CD4-positive, alpha-beta T cell (primary cell): ENCODE data around the gene ADGRV1. TPM values are rescaled to one million over a fixed set of nuclear protein-coding genes. Genes with fewer than 3 reads are reported as not detected.

ENCODE experiments used
- ATAC-seq: fragments of 200-7000 bp; cut with Tn5 transposase; one replicate; pipeline ENCODE4 v1.10.0; 2022; ENCODE audit warnings: mild to moderate bottlenecking; ENCODE audit not compliant: poor library complexity
- CTCF ChIA-PET: fragments of 350-600 bp; sonication (Branson Sonifier 250); formaldehyde crosslinking; loops from one replicate; lab custom pipeline; 2021; ENCODE audit warnings: antibody characterized with exemption, inconsistent platforms; lab: Charles Lee
- POLR2A ChIA-PET: fragments of 350-600 bp; sonication (Branson Sonifier 250); formaldehyde crosslinking; loops from one replicate; lab custom pipeline; 2021; ENCODE audit warnings: antibody characterized with exemption, inconsistent platforms; lab: Charles Lee
- DNase-seq, 14 experiments: peaks; one replicate each; pipeline ENCODE4 v3.0.0-alpha.2; 2013 to 2020; ENCODE audit warnings: mixed read lengths in 2 of 14
- H3K27ac ChIP-seq, 2 donors: one replicate each; pipeline versions ENCODE4 v1.5.1 to v1.7.0; 2013; ENCODE audit warnings: low read length in 2 of 2, low read depth in 1 of 2, mild to moderate bottlenecking in 1 of 2
- H3K27me3 ChIP-seq, 2 experiments: 1 replicate in 1 of 2; 2 replicates in 1 of 2; pipeline versions ENCODE4 v1.6.1 to v1.7.0; 2013; ENCODE audit warnings: low read length in 2 of 2, control low read depth in 1 of 2, mild to moderate bottlenecking in 1 of 2, moderate library complexity in 1 of 2; ENCODE audit not compliant: insufficient read depth in 2 of 2, control insufficient read depth in 1 of 2
- H3K36me3 ChIP-seq: one replicate; pipeline ENCODE4 v1.6.1; 2013; ENCODE audit warnings: low read length, control low read depth; ENCODE audit not compliant: insufficient read depth
- H3K4me1 ChIP-seq: one replicate; pipeline ENCODE4 v1.6.1; 2013; ENCODE audit warnings: low read length, control low read depth; ENCODE audit not compliant: insufficient read depth
- H3K4me3 ChIP-seq: one replicate; pipeline ENCODE4 v1.5.1; 2013; ENCODE audit warnings: mild to moderate bottlenecking, low read length, moderate library complexity
- H3K9me3 ChIP-seq, 2 experiments: 1 replicate in 1 of 2; 2 replicates in 1 of 2; pipeline versions ENCODE4 v1.6.1 to v1.7.0; 2013; ENCODE audit warnings: low read length in 2 of 2, mild to moderate bottlenecking in 2 of 2, control low read depth in 1 of 2, moderate library complexity in 1 of 2; ENCODE audit not compliant: control insufficient read depth in 1 of 2, insufficient read depth in 1 of 2
- H3K27ac Mint-ChIP-seq: one replicate; pipeline ENCODE4 v1.8.0; 2020; ENCODE audit warnings: mixed read lengths
- H3K27me3 Mint-ChIP-seq: one replicate; pipeline ENCODE4 v1.8.0; 2021; ENCODE audit warnings: mixed read lengths
- H3K36me3 Mint-ChIP-seq: one replicate; pipeline ENCODE4 v1.8.0; 2021; ENCODE audit warnings: low read depth, mixed read lengths
- H3K4me1 Mint-ChIP-seq: one replicate; pipeline ENCODE4 v1.8.0; 2021; ENCODE audit warnings: low read depth, mixed read lengths
- H3K4me3 Mint-ChIP-seq: one replicate; pipeline ENCODE4 v1.8.0; 2020; ENCODE audit warnings: mild to moderate bottlenecking, mixed read lengths
- H3K9me3 Mint-ChIP-seq: one replicate; pipeline ENCODE4 v1.8.0; 2020; ENCODE audit warnings: mixed read lengths
- intact Hi-C, 2 experiments: fragments of 100-400 bp; cut with DNase I in 1 of 2; cut with micrococcal nuclease in 1 of 2; formaldehyde crosslinking; loops; one replicate each; pipeline versions ENCODE4 v1.15.1 to v1.9.0; 2023 to 2025; cut with DNase I, micrococcal nuclease
- polyA plus RNA-seq, 2 donors: library from polyadenylated mRNA; unstranded; fragments of 120-200 nt; gene quantifications; one replicate each; pipeline ENCODE4 v1.2.1, GENCODE V29; 2013
- total RNA-seq, 174 experiments: library from RNA in 2 of 174; stranded (reverse) in 2 of 174; gene quantifications; one replicate each; pipeline ENCODE4 v1.2.3 and lab custom pipeline; 2021 to 2026
- TF ChIP-seq, protein P1 (sequence below): fragments of 200-600 bp; IDR thresholded peaks from one replicate; pipeline ENCODE4 v1.8.0; 2022; ENCODE audit warnings: antibody characterized with exemption, mild to moderate bottlenecking

ADGRV1 gene, protein sequence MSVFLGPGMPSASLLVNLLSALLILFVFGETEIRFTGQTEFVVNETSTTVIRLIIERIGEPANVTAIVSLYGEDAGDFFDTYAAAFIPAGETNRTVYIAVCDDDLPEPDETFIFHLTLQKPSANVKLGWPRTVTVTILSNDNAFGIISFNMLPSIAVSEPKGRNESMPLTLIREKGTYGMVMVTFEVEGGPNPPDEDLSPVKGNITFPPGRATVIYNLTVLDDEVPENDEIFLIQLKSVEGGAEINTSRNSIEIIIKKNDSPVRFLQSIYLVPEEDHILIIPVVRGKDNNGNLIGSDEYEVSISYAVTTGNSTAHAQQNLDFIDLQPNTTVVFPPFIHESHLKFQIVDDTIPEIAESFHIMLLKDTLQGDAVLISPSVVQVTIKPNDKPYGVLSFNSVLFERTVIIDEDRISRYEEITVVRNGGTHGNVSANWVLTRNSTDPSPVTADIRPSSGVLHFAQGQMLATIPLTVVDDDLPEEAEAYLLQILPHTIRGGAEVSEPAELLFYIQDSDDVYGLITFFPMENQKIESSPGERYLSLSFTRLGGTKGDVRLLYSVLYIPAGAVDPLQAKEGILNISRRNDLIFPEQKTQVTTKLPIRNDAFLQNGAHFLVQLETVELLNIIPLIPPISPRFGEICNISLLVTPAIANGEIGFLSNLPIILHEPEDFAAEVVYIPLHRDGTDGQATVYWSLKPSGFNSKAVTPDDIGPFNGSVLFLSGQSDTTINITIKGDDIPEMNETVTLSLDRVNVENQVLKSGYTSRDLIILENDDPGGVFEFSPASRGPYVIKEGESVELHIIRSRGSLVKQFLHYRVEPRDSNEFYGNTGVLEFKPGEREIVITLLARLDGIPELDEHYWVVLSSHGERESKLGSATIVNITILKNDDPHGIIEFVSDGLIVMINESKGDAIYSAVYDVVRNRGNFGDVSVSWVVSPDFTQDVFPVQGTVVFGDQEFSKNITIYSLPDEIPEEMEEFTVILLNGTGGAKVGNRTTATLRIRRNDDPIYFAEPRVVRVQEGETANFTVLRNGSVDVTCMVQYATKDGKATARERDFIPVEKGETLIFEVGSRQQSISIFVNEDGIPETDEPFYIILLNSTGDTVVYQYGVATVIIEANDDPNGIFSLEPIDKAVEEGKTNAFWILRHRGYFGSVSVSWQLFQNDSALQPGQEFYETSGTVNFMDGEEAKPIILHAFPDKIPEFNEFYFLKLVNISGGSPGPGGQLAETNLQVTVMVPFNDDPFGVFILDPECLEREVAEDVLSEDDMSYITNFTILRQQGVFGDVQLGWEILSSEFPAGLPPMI (N-terminal part only)
- total RNA-seq (1 to 10 TPM in 1 of 2 experiments, under 1 TPM in 1; 0.81 to 1.2 TPM), total RNA-seq (lab: John Stamatoyannopoulos, UW) (0 to 2.1 (median 0.18) reads per million in 172 experiments)
- polyA plus RNA-seq (2013, experiment 1 of 2) = 0.25 TPM
- polyA plus RNA-seq (2013, experiment 2 of 2) = 0.33 TPM

DNA sequence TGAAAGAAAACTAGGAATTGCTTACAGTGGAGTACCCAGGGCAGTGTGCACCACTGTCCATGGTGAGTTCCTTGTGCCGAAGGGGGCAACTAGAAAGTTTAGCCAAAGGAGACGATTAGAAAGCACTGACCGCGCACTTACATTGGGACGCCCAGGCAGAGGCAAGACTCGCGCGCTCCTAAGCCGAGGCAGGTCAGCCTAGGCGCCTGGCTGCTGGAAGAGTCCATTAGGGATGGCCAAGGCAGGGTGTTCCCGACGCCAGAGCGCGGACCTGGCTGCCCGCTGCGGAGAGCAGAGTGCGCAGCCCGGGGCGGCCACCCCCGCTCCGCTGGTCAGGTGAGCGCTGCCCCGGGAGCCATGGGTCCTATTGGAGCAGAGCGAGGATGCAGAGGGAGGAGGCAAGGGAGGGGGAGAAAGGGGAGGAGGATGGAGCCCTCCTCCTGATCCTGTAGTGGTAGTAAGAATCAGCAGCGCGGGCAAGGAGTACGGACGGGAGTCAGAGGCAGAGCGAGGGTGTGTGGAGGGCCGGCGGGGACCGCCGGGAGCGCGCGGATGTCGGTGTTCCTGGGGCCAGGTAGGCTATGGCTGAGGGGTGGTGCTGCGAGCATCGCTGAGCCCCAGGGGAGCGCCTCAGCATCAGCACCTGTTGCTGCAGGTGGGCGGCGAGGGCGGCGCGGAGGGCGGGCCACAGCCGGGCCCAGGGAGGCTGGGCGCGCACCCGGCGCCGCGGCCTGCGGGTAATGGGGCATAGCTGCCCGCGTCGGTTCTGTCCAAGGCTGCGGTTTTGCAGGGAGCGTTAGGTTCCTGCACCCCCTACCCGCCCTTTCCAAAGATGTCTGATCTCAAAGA, at the start of gene ADGRV1:
Gene ADGRV1 (plus strand): TSS at position 454 of the 849 bp plus-strand sequence. CDS start 99 bp downstream, at position 553.
- Histone ChIP-seq H3K4me3 (no peak within 1 kb of the TSS), H3K27me3 (peaks cover 20 to 63% of the 10 kb centered on the region in 2 experiments), H3K9me3 (peaks cover 0 to 5% of the 10 kb centered on the region in 2 experiments), H3K27ac (no peak within 1 kb of the TSS), H3K4me1 (peaks cover 10% of the 10 kb centered on the region), H3K36me3 (no peaks in the 10 kb centered on the region)
- no peaks in the 10 kb centered on the region for H3K9me3 Mint-ChIP-seq
- intact Hi-C loops = no loop called here
- H3K4me3 Mint-ChIP-seq = peak within 1 kb of the TSS; percentile 30
- TF ChIP-seq, protein P1, sequence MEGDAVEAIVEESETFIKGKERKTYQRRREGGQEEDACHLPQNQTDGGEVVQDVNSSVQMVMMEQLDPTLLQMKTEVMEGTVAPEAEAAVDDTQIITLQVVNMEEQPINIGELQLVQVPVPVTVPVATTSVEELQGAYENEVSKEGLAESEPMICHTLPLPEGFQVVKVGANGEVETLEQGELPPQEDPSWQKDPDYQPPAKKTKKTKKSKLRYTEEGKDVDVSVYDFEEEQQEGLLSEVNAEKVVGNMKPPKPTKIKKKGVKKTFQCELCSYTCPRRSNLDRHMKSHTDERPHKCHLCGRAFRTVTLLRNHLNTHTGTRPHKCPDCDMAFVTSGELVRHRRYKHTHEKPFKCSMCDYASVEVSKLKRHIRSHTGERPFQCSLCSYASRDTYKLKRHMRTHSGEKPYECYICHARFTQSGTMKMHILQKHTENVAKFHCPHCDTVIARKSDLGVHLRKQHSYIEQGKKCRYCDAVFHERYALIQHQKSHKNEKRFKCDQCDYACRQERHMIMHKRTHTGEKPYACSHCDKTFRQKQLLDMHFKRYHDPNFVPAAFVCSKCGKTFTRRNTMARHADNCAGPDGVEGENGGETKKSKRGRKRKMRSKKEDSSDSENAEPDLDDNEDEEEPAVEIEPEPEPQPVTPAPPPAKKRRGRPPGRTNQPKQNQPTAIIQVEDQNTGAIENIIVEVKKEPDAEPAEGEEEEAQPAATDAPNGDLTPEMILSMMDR = no peak
- ChIA-PET CTCF (interaction anchor here (0.9 kb wide), 1 partner anchor 1831 kb away, joined by 3 read pairs; no protein-coding TSS in a partner anchor), POLR2A (interaction anchor here (0.6 kb wide), 1 partner anchor 84 kb away, joined by 3 read pairs; the partner anchor contains the start of genes MBLAC2 and POLR3G)
- no peak for ATAC-seq
- peak in 2 of 14 experiments; percentile 7 to 13 for DNase-seq
- no peaks in the 10 kb centered on the region for H3K36me3 Mint-ChIP-seq
- peaks cover 11% of the 10 kb centered on the region for H3K4me1 Mint-ChIP-seq
- no peak within 1 kb of the TSS for H3K27ac Mint-ChIP-seq
- H3K27me3 Mint-ChIP-seq = peaks cover 90% of the 10 kb centered on the region

DNA sequence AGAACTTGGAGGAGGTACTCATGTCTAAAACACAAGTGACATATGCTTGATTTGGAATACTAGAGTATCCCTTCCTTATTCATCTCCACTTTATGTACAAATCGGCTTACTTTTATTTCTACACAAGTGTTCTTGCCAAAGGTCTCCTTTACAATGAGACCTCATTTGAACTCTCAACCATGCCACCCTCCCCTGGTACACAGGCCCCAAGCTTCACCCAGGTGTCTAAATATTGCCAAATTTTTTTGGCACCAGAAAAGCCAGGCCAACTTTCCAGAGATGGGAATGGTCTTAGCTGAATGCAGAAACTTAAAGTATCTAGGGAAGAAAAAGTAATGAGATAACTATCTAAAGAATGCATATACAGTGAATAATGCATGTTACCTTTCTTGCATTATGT, 48.2 kb upstream of the ADGRV1 start:
- Histone ChIP-seq H3K9me3 (no peaks in the 10 kb centered on the region), H3K4me3 (no peak overlapping the region), H3K4me1 (no peaks in the 10 kb centered on the region), H3K27me3 (no peaks in the 10 kb centered on the region), H3K36me3 (no peaks in the 10 kb centered on the region), H3K27ac (no peak overlapping the region)
- H3K27me3 Mint-ChIP-seq = no peaks in the 10 kb centered on the region
- intact Hi-C loops = no loop called here
- no peaks in the 10 kb centered on the region for H3K9me3 Mint-ChIP-seq
- TF ChIP-seq, protein P1 = no peak
- POLR2A ChIA-PET = no interaction called here
- no peak for DNase-seq
- H3K27ac Mint-ChIP-seq = no peak overlapping the region
- no peak overlapping the region for H3K4me3 Mint-ChIP-seq
- peaks cover 6% of the 10 kb centered on the region for H3K36me3 Mint-ChIP-seq
- ATAC-seq = no peak
- H3K4me1 Mint-ChIP-seq = no peaks in the 10 kb centered on the region
- CTCF ChIA-PET = no interaction called here
